Activated B cell treated with CpG ODN at 0.5 μM for 24 hours (primary cell): ENCODE results near the gene OPRD1. TPM values are rescaled to one million over a fixed set of nuclear protein-coding genes. Genes with fewer than 3 reads are reported as not detected.
"Not testable (repeated sequence)": the region's sequence is repeated elsewhere in the genome, so short reads cannot be mapped to it uniquely, and the experiment has no call there.

Experiments
- ATAC-seq: fragments of 200-7000 bp; cut with Tn5 transposase; one replicate; pipeline ENCODE4 v1.10.0; 2021; ENCODE audit warnings: low read depth, mild to moderate bottlenecking, moderate library complexity
- CTCF ChIA-PET: fragments of 350-600 bp; sonication (Branson Sonifier 250); formaldehyde crosslinking; loops from one replicate; lab custom pipeline; 2021; ENCODE audit warnings: antibody characterized with exemption; lab: Charles Lee
- POLR2A ChIA-PET: fragments of 350-600 bp; sonication (Branson Sonifier 250); formaldehyde crosslinking; loops from one replicate; lab custom pipeline; 2021; ENCODE audit warnings: antibody characterized with exemption; lab: Charles Lee
- DNase-seq: peaks from one replicate; pipeline ENCODE4 v3.0.0; 2022
- H3K27ac Mint-ChIP-seq: one replicate; pipeline ENCODE4 v1.8.0; 2020; ENCODE audit warnings: mixed read lengths
- H3K27me3 Mint-ChIP-seq: one replicate; pipeline ENCODE4 v1.8.0; 2021; ENCODE audit warnings: mixed read lengths
- H3K36me3 Mint-ChIP-seq: one replicate; pipeline ENCODE4 v1.8.0; 2021; ENCODE audit warnings: low read depth, mixed read lengths
- H3K4me1 Mint-ChIP-seq: one replicate; pipeline ENCODE4 v1.8.0; 2021; ENCODE audit warnings: mixed read lengths
- H3K4me3 Mint-ChIP-seq: one replicate; pipeline ENCODE4 v1.8.0; 2020; ENCODE audit warnings: mild to moderate bottlenecking, mixed read lengths
- H3K9me3 Mint-ChIP-seq: one replicate; pipeline ENCODE4 v1.8.0; 2020; ENCODE audit warnings: mixed read lengths
- CTCF ChIP-seq: fragments of 200-600 bp; IDR thresholded peaks from one replicate; pipeline ENCODE4 v1.8.0; 2022; ENCODE audit warnings: antibody characterized with exemption, mild to moderate bottlenecking
- intact Hi-C: fragments of 100-400 bp; cut with micrococcal nuclease; formaldehyde crosslinking; loops from one replicate; pipeline ENCODE4 v1.15.1; 2024
- total RNA-seq: library from RNA; stranded (reverse); gene quantifications from 2 replicates; pipeline ENCODE4 v1.2.3, GENCODE V29; 2022

OPRD1 gene
- total RNA-seq, 1 donor from 2014 or later = not detected

GRCh38 chr1:28840928-28841544 lies 29.1 kb downstream of the OPRD1 start:
- ChIA-PET CTCF (no interaction called here), POLR2A (no interaction called here)
- DNase-seq (no peak), ATAC-seq (no peak)
- no peak for TF ChIP-seq CTCF
- Mint-ChIP-seq H3K4me1 (peaks cover 4% of the 10 kb centered on the region), H3K36me3 (no peaks in the 10 kb centered on the region), H3K27me3 (peaks cover 5% of the 10 kb centered on the region), H3K9me3 (no peaks in the 10 kb centered on the region), H3K27ac (no peak overlapping the region), H3K4me3 (no peak overlapping the region)
- intact Hi-C loops = no loop called here

- TF ChIP-seq CTCF = no peak
- ChIA-PET CTCF (no interaction called here), POLR2A (interaction anchor here (0.7 kb wide), 1 partner anchor 14 kb away, joined by 3 read pairs; no protein-coding TSS in a partner anchor)
- H3K4me1 Mint-ChIP-seq = peaks cover 5% of the 10 kb centered on the region
- H3K27me3 Mint-ChIP-seq = peaks cover 4% of the 10 kb centered on the region
- intact Hi-C loops = no loop called here
- no peaks in the 10 kb centered on the region for H3K36me3 Mint-ChIP-seq
- ATAC-seq (no peak), DNase-seq (no peak)
- H3K4me3 Mint-ChIP-seq = no peak overlapping the region
- H3K9me3 Mint-ChIP-seq = no peaks in the 10 kb centered on the region
- no peak overlapping the region for H3K27ac Mint-ChIP-seq
Measured at GRCh38 chr1:28845786-28846543, 34.0 kb downstream of the OPRD1 start.

- H3K4me1 Mint-ChIP-seq, CTCF ChIA-PET, H3K27me3 Mint-ChIP-seq, intact Hi-C loops, H3K36me3 Mint-ChIP-seq, H3K9me3 Mint-ChIP-seq, DNase-seq, H3K27ac Mint-ChIP-seq, ATAC-seq, POLR2A ChIA-PET, H3K4me3 Mint-ChIP-seq: not testable (repeated sequence)
Measured at GRCh38 chr1:28847207-28847606, 35.2 kb downstream of the OPRD1 start.

- CTCF ChIA-PET = interaction anchor here (0.5 kb wide), 1 partner anchor 174 kb away, joined by 3 read pairs; no protein-coding TSS in a partner anchor
Measured at GRCh38 chr1:28848416-28848815, 36.4 kb downstream of the OPRD1 start.

GRCh38 chr1:28853093-28853742 lies 41.2 kb downstream of the OPRD1 start:
- H3K9me3 Mint-ChIP-seq = no peaks in the 10 kb centered on the region
- ATAC-seq (no peak), DNase-seq (no peak)
- H3K36me3 Mint-ChIP-seq = no peaks in the 10 kb centered on the region
- H3K4me1 Mint-ChIP-seq = no peaks in the 10 kb centered on the region
- no peak overlapping the region for H3K4me3 Mint-ChIP-seq
- H3K27ac Mint-ChIP-seq = no peak overlapping the region
- intact Hi-C loops = no loop called here
- CTCF ChIA-PET = no interaction called here
- H3K27me3 Mint-ChIP-seq = peaks cover 11% of the 10 kb centered on the region
- no peak for TF ChIP-seq CTCF
- POLR2A ChIA-PET = interaction anchor here (0.7 kb wide), 1 partner anchor 617 kb away, joined by 3 read pairs; the partner anchor contains the start of gene ATP5IF1

More at GRCh38 chr1:28848416-28848815, 36.4 kb downstream of the OPRD1 start:
- Mint-ChIP-seq H3K27ac (no peak overlapping the region), H3K36me3 (no peaks in the 10 kb centered on the region), H3K9me3 (no peaks in the 10 kb centered on the region), H3K4me1 (peaks cover 5% of the 10 kb centered on the region), H3K4me3 (no peak overlapping the region), H3K27me3 (peaks cover 4% of the 10 kb centered on the region)
- POLR2A ChIA-PET = no interaction called here
- TF ChIP-seq CTCF = no peak
- intact Hi-C loops = no loop called here
- DNase-seq = no peak
- no peak for ATAC-seq

- CTCF ChIA-PET, DNase-seq, H3K36me3 Mint-ChIP-seq, H3K4me3 Mint-ChIP-seq, ATAC-seq, H3K27ac Mint-ChIP-seq, H3K4me1 Mint-ChIP-seq, POLR2A ChIA-PET, intact Hi-C loops, H3K9me3 Mint-ChIP-seq: not testable (repeated sequence)
- peaks cover 11% of the 10 kb centered on the region for H3K27me3 Mint-ChIP-seq
Measured at GRCh38 chr1:28854406-28854805, 42.4 kb downstream of the OPRD1 start.
